Astrocyte of the cerebellum (primary cell): Measurements from ENCODE around the gene GRIA1.

Experiments
- DNase-seq: peaks from one replicate; pipeline ENCODE4 v3.0.0-alpha.2; 2011; ENCODE audit warnings: low read depth
- H3K4me3 ChIP-seq: 2 replicates; pipeline ENCODE4 v1.5.1; 2011; ENCODE audit warnings: mild to moderate bottlenecking, low read depth, low read length, moderate library complexity
- in situ Hi-C: cut with HindIII; loops from 2 replicates; pipeline ENCODE4 v1.10.0; 2017; ENCODE audit warnings: low sequenced_read_pairs
- TF ChIP-seq, protein P1 (sequence below): IDR thresholded peaks from 2 replicates; pipeline ENCODE4 v1.5.1; 2012; ENCODE audit warnings: low read length, low read depth, moderate library complexity, mild to moderate bottlenecking; ENCODE audit errors: missing control alignments

Gene GRIA1

DNA sequence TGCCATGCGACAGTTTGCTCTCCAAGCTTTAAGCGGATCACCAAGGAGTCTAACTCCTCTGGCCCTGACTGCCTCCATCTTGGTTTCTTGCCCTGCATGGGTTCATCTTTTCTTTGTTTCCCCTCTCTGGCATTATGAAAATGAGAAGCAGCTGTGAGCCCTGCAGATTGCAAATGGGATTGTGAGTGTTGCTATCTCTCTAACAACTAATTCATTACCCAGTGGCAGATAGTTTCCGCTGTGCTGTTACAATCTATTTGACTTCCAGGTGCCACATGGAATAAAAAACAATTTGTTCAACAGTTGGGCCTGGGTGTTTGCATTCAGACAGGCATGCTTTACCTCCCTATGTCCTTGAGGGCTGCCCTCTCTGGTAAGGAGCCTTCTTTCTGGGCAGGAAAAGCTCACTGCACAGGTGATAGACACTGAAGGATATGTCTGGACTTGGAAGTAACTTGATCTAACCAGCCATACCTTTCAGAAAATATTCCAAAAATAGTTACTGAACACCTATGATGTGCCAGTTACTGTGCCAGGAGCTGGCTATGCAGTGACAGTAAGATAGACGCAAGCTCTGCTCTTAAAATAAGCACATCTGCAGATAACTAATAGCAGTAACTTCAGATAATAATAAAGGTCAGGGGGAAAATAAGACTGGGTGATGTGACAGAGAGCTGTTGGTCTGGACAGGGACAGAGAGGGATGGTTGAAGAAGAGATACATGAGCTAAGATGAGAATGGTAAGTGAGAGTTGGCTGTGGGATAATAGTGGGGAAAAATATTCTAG, 40.1 kb downstream of the GRIA1 start:
- no peak for DNase-seq
- TF ChIP-seq, protein P1, sequence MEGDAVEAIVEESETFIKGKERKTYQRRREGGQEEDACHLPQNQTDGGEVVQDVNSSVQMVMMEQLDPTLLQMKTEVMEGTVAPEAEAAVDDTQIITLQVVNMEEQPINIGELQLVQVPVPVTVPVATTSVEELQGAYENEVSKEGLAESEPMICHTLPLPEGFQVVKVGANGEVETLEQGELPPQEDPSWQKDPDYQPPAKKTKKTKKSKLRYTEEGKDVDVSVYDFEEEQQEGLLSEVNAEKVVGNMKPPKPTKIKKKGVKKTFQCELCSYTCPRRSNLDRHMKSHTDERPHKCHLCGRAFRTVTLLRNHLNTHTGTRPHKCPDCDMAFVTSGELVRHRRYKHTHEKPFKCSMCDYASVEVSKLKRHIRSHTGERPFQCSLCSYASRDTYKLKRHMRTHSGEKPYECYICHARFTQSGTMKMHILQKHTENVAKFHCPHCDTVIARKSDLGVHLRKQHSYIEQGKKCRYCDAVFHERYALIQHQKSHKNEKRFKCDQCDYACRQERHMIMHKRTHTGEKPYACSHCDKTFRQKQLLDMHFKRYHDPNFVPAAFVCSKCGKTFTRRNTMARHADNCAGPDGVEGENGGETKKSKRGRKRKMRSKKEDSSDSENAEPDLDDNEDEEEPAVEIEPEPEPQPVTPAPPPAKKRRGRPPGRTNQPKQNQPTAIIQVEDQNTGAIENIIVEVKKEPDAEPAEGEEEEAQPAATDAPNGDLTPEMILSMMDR, result no peak
- in situ Hi-C loops, result no loop called here
- H3K4me3 ChIP-seq, result no peak overlapping the region

DNA sequence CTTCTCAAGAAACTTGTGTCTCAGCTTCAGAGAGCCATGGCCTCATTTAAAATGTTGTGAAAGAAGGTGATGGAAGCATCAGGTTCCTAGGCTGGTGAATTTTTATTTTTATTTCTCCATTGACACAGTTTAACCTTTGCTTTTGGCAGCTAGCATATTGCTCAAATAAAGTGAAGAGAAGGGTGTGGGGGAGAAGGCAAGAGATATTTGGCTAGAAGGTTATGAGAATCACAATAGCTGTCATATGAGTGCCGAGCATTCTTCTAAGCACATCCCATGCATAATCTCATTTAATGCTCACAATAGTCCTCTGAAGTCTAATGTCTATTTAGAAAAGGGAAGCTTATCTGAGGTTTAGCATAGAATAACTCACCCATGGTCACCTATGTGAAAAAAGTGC, 43.1 kb downstream of the GRIA1 start:
- TF ChIP-seq, protein P1, result no peak
- DNase-seq, result no peak
- in situ Hi-C loops, result no loop called here
- no peak overlapping the region for H3K4me3 ChIP-seq

DNA sequence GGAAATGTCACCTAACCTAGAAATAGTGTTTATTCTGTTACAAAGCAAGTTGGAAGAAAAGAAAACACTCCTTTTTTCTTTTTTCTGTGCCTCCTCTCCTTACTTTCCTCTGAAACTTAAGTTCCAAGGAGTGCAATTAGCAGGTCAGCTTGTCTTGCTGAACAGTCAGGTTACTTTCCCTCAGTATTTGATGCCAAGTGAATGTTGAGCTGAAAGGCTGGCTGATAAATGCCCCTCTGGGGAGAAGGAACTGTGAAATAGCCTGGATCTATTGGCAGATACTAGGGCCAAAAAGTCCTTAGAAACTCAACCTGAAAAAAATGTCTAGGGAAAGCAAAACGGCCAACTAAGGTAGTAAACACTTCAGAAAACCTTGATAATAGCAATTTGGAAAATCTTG, 43.6 kb downstream of the GRIA1 start:
- H3K4me3 ChIP-seq, result no peak overlapping the region
- in situ Hi-C loops, result no loop called here
- DNase-seq, result no peak
- TF ChIP-seq, protein P1, result no peak

DNA sequence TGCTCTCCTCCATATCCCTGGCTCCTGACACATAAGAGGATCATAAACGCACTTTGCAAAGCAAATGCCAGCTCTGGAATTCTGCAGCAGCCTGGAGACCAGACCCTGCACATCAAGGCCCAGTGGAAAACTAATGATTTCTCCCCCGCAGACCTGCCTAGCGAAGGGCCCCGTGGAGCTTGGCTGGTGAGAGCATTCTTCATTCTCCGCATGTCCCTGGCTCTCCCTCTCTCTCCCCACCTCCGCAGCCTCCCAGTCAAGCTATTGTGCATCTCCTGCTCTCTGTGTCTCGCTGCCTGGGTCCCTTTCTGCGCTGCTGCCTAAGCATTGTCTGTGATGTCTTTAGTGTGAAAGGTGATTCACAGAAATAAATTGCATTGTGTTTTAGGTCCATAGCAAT, 46.7 kb downstream of the GRIA1 start:
- TF ChIP-seq, protein P1, result no peak
- DNase-seq, result no peak
- no peak overlapping the region for H3K4me3 ChIP-seq
- in situ Hi-C loops, result no loop called here

DNA sequence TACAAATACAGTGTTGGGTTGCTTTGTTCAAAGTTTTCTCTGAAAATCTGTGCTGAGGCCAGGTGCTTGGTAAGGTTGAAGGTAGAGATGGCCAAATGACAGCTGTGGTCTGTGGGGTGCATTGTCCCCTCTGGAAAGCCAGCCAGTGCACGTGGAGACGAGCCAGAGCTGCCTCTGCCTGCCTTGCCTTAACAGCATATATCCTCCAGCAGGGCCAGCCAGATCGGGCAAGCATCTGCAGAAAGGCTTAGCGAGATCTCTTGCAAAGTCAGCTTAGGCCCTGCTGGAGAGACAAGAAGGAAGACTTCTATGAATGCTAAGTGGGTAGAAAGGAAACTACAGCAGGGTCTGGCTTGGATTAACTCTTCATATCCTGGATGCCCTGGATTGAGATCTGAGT, 49.5 kb downstream of the GRIA1 start:
- DNase-seq, result no peak
- in situ Hi-C loops, result no loop called here
- TF ChIP-seq, protein P1, result no peak

DNA sequence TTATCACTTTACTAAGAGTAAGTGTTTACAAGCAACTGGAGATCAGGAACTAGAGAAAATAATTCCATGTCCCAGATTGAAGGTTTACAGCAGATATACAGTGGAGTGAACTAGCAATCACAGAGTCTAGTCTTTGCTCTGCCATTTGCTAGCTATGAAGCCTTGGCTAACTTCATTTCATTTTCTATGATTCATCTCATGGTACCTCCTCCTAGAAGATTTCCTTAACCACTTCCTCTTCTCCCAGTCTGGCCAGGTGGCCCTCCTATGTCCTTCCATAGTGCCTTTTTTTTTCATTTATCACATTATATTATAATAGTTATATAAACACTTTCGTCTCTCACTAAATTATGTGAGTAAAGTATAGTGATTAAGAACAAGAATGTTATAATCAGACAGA, 52.1 kb downstream of the GRIA1 start:
- H3K4me3 ChIP-seq, result no peak overlapping the region
- DNase-seq, result no peak
- in situ Hi-C loops, result no loop called here
- TF ChIP-seq, protein P1, result no peak

More for the DNA sequence above, 49.5 kb downstream of the GRIA1 start:
- H3K4me3 ChIP-seq, result no peak overlapping the region

DNA sequence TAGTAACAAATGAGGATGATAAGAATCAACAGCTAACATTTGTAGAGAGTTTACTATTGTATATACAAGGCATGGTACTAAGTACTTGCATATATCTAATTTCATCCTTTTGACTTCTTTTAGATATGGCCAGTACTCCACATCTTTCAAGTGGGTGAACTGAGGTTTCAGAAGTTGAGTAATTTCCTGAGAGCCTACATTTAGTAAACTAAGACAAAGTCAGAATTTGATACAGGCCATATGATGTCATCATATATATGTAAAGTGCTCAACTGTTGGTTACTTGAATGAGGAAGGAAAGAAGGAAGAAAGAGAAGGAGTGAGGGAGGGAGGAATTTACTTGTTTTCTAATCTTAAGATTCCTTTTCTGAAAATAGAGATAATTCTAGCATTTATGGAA, 52.8 kb downstream of the GRIA1 start:
- TF ChIP-seq, protein P1, result no peak
- no peak for DNase-seq
- in situ Hi-C loops, result no loop called here
- no peak overlapping the region for H3K4me3 ChIP-seq
